Retinal pigment epithelial cell (primary cell): Measurements from ENCODE around the gene STXBP6.

Experiments used
- DNase-seq: peaks from one replicate; pipeline ENCODE4 v3.0.0-alpha.2; 2010; ENCODE audit warnings: low read depth
- H3K4me3 ChIP-seq: 2 replicates; pipeline ENCODE4 v1.5.1; 2011; ENCODE audit warnings: mild to moderate bottlenecking, low read length, control low read depth, moderate library complexity
- TF ChIP-seq, protein P1 (sequence below): conservative IDR thresholded peaks from 2 replicates; pipeline ENCODE4 v1.5.1; 2011; ENCODE audit warnings: low read depth, low read length, control low read depth, inconsistent platforms

The STXBP6 gene

DNA sequence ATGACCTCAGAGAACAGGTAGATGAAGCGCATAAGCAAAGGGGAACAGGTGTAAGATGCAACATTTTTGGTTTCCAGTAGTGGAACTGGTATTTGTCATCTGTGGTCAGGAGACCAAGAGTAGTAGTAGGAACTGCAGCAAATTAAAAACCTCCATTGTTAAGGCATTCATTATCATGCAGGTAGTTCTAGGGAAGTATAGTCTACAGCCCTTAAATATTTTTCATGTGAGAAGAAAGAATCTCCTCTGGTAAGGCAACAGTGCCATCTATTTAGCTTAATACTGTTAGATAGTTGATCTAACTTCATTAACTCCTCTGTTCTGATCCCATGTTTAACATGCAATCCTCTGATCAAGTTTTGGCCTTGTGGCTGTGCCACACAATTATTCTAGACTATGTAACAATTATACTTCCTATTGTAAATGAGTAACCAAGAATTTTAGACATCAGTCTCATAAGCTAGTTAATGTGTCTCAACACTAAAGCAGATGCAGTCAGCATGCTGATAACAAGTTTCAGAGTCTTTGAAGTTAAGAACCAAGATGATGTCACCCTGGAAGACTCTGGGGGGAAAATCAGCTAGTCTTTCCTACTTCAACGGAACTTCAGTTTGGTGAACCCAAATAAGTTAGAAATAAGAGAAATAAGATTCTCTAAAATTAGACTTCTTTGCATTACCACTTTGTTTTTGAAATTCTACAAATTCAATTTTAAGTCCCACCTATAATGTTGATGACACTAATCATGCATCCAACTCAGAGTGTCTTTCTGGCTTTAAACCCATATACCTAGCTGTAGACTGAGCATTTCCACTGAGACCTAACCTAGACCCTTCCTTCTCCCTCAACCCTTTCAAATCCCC is 70.9 kb downstream of the STXBP6 start:
- TF ChIP-seq, protein P1, sequence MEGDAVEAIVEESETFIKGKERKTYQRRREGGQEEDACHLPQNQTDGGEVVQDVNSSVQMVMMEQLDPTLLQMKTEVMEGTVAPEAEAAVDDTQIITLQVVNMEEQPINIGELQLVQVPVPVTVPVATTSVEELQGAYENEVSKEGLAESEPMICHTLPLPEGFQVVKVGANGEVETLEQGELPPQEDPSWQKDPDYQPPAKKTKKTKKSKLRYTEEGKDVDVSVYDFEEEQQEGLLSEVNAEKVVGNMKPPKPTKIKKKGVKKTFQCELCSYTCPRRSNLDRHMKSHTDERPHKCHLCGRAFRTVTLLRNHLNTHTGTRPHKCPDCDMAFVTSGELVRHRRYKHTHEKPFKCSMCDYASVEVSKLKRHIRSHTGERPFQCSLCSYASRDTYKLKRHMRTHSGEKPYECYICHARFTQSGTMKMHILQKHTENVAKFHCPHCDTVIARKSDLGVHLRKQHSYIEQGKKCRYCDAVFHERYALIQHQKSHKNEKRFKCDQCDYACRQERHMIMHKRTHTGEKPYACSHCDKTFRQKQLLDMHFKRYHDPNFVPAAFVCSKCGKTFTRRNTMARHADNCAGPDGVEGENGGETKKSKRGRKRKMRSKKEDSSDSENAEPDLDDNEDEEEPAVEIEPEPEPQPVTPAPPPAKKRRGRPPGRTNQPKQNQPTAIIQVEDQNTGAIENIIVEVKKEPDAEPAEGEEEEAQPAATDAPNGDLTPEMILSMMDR = no peak
- no peak for DNase-seq
- no peak overlapping the region for H3K4me3 ChIP-seq

DNA sequence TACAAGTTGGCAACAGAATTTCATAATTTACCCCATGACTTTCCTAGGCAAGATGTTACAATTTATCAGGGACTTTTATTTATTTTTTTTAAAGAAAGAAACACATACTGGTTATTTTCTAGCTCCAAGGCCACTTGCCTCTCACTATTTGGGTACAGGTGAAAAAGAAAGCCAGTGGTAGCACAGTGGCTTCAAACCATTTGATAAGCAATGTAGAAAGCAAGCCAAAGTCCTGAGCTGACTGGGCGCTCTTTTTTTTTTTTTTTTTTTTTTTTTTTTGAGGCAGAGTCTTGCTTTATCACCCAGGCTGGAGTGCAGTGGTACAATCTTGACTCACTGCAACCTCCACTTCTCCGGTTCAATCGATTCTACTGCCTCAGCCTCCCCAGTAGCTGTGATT is 73.3 kb downstream of the STXBP6 start:
- no peak for DNase-seq
- no peak overlapping the region for H3K4me3 ChIP-seq
- TF ChIP-seq, protein P1 = no peak

DNA sequence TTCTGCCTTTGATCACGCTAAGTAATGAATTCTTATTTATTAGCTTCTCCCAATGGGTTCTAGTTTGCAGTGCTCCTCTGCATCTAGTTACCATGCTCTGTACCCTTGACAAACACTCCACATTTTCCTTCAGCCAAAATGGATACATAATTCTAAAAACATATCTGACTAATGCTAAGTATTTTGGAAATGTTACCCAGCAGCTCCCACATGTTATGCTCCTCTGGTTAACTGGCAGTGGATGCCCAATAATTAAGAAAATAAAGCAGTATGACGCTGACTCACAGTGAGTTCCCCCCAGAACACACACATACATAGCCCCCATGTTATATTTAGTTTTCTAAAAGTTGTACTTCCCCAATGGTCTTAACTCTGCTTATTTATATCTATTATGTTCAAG is 74.6 kb downstream of the STXBP6 start:
- no peak for DNase-seq
- H3K4me3 ChIP-seq = no peak overlapping the region
- TF ChIP-seq, protein P1 = no peak

DNA sequence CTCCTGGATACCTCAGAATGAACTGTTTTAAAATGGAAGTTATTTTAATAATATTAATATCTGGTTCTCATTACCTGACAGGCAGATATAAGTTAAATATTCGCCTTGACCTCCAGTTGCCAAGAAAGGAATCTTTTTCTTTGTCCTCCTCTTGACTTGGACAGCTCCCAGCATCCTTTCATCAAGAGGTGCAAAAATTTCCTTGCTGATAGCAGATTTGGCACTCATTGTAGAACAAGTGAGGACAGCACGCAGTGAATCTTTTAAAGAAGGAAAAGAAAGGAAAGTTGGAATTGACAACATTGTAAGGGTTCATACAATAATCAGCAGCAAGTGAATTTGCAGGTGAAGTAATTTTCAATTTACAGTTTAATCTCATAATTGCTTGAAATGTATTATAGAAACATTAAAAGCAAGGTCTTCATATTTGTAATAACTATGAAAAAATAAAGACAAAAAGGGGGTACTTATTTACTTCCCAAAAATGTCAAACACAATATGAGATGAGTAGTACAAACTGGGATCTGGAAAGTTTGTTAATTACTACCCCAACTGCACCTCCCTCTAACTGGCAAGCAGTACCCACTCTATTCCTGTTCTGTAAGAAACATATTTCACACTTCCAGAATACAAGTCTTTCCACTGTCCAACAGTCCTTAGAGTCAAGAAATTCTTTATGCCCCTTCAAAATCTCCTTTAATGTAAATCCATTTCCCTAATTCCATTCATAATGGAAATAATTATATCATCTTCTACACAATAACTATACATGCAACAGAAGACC is 75.2 kb downstream of the STXBP6 start:
- TF ChIP-seq, protein P1 = no peak
- no peak for DNase-seq
- no peak overlapping the region for H3K4me3 ChIP-seq

DNA sequence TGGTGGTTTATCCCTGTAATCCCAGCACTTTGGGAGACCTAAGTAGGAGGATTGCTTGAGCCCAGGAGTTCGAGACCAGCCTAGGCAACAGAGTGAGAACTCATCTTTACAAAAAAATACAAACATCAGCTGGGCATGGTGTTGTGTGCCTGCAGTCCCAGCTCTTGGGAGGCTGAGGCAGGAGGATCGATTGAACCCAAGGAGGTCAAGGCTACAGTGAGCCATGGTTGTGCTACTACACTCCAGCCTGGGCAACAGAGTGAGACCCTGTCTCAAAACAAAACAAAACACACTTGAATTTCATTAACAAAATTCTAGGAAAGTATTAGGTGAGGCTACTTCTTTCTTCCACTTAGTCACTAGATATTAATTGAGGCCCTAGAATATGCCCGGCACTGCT is 77.1 kb downstream of the STXBP6 start:
- H3K4me3 ChIP-seq = no peak overlapping the region
- TF ChIP-seq, protein P1 = no peak
- no peak for DNase-seq

DNA sequence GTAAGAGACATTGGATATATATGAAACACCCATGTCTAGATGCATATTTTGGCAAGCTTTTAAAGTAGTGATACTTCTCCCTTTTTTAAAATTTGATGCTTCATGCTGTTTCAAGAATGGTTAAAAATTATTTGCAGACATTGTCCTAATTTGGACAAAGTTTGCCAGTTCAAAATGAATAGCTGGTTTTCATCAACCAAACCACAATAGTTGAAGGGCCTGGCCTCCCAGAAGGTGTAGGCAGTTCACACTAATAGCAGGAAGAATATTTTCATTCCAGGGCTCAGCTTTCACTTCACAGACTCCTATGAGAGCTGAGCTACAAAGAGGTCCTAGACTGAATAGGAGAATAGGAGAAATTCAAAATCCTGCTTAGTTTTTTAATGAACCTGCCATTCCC is 78.7 kb downstream of the STXBP6 start:
- TF ChIP-seq, protein P1 = no peak
- DNase-seq = no peak

More for the DNA sequence above, 78.7 kb downstream of the STXBP6 start:
- H3K4me3 ChIP-seq = no peak overlapping the region
